Ramos (cell line): ENCODE results near the gene RETREG1.
"Not testable (repeated sequence)": the region's sequence is repeated elsewhere in the genome, so short reads cannot be mapped to it uniquely, and the experiment has no call there.

Experiments
- in situ Hi-C: fragments of 300-500 bp; cut with MboI; formaldehyde crosslinking; loops from one replicate; pipeline ENCODE4 v1.14.3; 2022; ENCODE audit warnings: low sequenced_read_pairs; ENCODE audit not compliant: unreplicated experiment

Gene RETREG1

GRCh38 chr5:16558984-16559629, 57.7 kb downstream of the RETREG1 start:
- in situ Hi-C loops, result no loop called here

DNA sequence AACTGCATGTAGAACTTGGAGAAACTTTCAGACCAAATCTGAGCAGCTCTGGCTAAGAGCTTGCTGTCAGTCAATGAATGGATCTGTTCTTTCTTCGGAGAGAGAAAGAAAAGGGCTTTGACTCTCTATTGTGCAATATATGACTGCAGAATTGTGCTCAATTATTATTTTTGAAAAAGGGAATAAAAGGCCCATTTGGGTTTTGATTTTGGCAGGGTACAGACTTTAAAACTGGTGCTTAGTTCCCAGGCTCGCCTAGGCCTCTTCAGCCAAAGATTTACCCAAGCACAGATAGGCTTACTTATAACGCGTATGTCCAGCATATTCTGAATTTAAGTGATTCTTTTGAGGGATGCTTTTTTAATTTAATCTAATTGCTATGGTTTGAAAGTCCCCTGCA, 59.3 kb downstream of the RETREG1 start:
- in situ Hi-C loops, result no loop called here

DNA sequence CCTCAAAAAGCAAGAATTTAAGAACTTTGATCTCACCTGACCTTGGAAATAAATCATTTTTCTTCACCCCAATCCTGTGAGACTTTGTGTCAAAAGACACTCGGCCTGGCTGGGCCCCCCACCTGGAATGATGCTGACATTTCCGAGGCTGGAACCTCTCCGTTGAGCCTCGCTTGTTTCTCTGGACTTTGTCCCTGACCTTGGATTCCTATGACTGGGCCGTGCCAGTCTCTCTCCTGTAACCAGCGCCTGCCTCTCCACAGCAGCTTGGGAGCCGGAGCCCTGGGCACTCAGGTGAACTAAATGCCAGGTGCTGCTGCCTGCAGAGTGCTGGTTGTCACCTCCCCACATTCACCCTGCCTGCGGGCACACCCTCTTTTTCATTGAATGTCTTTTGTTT, 62.7 kb downstream of the RETREG1 start:
- in situ Hi-C loops, result no loop called here

- in situ Hi-C loops, result no loop called here
These were observed 64.0 kb downstream of the RETREG1 start for GRCh38 chr5:16552666-16553343.

DNA sequence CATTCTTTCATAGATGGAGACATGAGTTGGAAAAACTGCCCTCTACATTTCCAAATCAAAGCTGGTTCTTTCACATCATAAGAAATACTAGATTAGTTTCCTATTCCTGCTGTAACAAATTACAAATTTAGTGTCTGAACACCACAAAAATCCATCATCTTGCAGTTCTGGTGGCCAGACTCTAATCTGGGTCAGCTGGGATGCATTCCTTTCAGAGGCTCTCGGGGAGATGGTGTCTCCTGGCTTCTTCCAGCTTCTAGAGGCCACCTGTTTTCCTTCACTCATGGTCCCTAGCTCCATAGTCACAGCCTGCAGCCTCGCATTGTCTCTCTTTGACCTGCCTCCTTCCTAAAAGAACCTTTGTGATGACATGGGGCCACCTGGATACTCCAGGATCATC, 65.2 kb downstream of the RETREG1 start:
- in situ Hi-C loops, result no loop called here

- in situ Hi-C loops, result no loop called here
These were observed 66.4 kb downstream of the RETREG1 start for GRCh38 chr5:16550316-16550952.

GRCh38 chr5:16549491-16550206, 67.1 kb downstream of the RETREG1 start:
- in situ Hi-C loops, result no loop called here

- in situ Hi-C loops, result no loop called here
These were observed 68.0 kb downstream of the RETREG1 start for GRCh38 chr5:16548812-16549211.

DNA sequence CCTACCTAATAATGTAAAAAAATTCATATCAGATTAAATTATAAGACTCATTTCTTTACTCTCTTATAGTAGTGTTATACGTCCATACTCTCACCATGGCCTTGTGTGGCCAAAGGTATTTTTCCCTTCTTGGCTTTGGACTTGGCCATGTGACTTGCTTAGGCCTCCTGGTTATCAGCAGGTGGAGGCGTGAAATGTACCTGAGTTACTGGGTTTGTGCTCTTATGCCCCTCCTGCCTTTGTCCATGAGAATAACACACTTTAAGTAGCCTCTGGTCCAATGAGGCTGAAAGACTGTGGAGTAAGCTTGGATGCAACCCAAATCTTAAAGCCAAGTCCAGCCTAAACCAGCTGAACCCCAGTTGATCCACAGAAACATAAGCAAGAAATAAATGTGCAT, 68.7 kb downstream of the RETREG1 start:
- in situ Hi-C loops, result no loop called here

GRCh38 chr5:16547200-16547842, 69.5 kb downstream of the RETREG1 start:
- in situ Hi-C loops, result no loop called here

DNA sequence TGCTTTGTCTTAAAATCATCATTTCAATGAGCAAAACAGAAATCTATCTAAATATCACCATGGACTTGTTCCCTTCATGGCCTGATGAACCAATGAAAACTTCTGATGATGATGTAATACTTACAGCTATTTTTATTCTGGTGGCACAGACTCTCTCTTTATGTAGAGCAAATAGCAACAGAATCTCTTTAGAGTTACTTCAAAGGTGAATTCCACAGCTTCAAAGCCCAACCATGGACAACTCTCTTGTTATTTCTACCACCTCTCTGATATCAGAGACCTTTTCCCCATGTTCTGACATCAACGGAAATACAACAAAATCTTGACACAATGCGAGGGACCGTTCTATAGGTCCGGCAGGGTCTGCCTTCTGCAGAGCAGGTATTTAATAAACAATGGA, 70.1 kb downstream of the RETREG1 start:
- in situ Hi-C loops, result no loop called here

DNA sequence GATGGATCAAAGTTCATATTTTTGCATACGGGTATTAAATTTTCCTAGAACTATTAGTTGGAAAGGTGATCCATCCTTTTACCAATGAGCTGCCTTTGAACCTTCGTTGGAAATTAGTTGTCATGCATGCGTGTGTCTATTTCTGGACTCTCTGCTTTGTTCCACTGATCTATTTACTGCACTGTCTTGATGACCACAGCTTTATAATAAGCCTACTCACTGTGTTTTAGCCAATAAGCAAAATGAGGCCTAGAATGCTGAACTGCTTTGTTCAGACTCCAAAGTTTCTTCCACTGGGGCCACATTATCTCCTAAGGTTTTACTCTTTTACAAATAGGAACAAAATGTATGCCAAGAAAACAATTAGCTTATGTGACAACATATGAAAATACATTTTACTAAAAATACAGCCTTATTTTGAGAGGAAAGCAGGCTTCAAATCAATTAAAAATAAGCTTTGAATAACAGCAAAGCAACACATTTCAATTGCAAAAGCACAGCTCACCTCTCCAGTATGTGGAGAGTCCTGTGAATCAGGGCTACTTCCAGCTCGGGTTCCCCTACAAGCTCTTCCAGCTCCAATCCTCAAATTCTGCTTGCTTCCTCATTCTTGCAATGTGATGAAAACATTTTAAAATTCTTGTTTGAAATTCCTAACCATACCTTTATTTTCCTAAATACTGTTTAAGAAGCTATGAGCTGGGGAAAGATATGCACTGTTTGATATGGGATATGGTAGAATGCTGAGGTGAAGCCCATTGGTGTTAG, 72.0 kb downstream of the RETREG1 start:
- in situ Hi-C loops, result no loop called here

DNA sequence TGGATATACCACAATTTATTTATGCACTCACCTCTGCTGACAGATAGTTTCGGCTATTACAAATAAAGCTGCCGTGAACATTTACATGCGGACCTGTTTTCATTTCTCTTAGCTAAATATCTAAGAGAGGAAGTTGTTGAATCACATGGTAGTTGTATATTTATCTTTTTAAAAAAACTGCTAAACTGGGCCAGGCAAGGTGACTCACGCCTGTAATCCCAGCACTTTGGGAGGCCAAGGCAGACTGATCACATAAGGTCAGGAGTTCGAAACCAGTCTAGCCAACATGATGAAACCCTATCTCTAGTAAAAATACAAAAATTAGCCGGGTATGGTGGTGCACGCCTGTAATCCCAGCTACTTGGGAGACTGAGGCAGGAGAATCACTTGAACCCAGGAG, 73.6 kb downstream of the RETREG1 start:
- in situ Hi-C loops, result not testable (repeated sequence)

- in situ Hi-C loops, result no loop called here
These were observed 74.6 kb downstream of the RETREG1 start for GRCh38 chr5:16542236-16542635.

GRCh38 chr5:16541592-16541991, 75.2 kb downstream of the RETREG1 start:
- in situ Hi-C loops, result not testable (repeated sequence)

DNA sequence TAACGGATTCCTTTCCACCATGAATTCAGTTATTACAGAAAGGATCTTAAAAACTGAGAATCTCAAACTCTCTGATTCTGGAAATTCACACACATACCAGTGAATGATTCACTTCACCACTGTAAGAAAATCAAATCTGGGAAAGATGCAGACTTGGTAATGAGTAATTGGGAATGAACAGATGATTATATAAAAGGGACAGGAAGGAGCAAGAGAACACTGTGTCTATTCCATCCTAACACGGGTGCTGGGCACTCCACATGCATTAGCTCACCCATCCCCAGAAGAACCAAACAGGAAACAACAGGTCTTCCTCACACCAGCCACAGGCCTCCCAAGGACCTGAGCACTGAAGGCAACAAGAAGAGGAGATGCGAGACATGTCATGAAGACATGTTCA, 76.4 kb downstream of the RETREG1 start:
- in situ Hi-C loops, result no loop called here

DNA sequence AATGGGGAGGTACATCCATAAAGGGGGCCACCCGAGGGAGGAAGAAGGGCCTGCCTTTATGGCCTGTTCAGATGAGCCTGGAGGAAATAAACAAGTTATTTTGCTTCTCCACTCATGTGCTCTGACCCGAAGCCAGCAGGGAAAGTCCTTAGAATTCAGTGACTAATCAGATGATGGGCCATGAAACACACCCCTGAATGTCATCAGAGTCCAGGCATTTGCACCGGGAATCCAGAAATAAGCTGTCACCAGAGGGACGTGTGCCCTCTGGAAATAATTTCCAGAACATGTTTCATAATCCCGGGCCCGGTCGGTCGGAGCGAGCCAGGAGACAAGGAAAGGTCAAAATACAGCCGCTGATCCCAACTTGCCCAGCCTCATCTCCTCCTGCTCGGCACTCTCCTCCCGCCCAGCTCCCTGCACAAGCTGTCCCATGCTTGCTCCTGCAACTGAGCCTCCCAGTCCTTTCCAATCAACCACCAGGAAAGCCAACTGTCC, 77.6 kb downstream of the RETREG1 start:
- in situ Hi-C loops, result no loop called here

DNA sequence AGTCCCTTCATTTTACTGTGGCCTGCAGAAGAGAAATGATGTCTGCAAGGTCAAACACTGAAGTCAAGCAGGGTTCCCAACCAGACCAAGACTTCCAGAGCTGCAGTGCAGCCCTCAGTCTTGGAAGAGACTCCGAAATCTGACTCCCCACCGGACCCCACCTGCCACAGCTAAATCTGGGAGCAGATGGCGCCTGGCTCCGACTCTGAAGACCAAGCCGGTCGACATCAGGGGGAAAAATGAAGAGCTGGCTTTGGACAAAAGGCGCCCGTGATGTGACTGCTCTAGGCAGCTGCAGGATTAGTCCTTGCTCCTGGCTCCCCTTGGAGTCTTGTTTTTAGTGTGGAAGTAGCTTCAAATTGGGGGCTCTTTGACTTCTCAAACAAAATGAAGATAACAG, 78.8 kb downstream of the RETREG1 start:
- in situ Hi-C loops, result no loop called here

DNA sequence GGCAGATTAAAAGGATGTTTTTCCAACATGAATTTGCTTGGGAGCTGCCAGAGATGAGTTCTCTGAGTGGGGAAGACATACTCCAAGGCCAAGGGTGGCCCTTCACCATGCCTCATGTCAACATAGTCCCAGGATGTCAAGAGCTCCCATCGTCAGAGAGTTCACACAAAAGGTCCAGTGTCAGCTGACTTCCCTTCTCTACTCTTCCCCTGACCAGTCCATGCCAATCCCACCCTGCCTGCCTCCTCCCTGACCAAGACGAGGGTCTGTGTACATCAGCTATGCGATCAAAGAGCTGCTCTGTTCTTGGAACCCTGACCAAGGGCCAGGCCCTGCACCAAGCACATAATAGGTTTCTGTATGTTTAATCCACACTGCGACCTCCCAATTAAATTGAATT, 80.0 kb downstream of the RETREG1 start:
- in situ Hi-C loops, result no loop called here

- in situ Hi-C loops, result no loop called here
These were observed 80.6 kb downstream of the RETREG1 start for GRCh38 chr5:16536246-16536645.
